H1 (cell line): ENCODE results near the gene ARHGEF3. TPM values are rescaled to one million over a fixed set of nuclear protein-coding genes. Genes with fewer than 3 reads are reported as not detected.

ENCODE experiments used
- BCL11A ChIP-seq, 2 experiments: IDR thresholded peaks; one replicate each; pipeline ENCODE4 v1.6.1; 2011; ENCODE audit warnings: low read depth in 2 of 2, low read length in 2 of 2, mild to moderate bottlenecking in 2 of 2
- BRCA1 ChIP-seq: IDR thresholded peaks from 2 replicates; pipeline ENCODE4 v1.6.1; 2012; ENCODE audit warnings: low read depth, low read length, improper control_type of control experiment
- CBX5 ChIP-seq: fragments of 300-800, 300-1000 bp; sonication (generic); IDR thresholded peaks from 2 replicates; pipeline ENCODE4 v1.7.1; 2016; ENCODE audit warnings: antibody characterized with exemption, low read length, low read depth
- CBX8 ChIP-seq: fragments of 300-800, 300-1000 bp; sonication (generic); IDR thresholded peaks from 2 replicates; pipeline ENCODE4 v1.7.1; 2016; ENCODE audit warnings: low read depth, low read length, borderline replicate concordance
- CHD1 ChIP-seq: IDR thresholded peaks from 2 replicates; pipeline ENCODE4 v1.6.1; 2012; ENCODE audit warnings: low read depth, low read length, improper control_type of control experiment
- CHD7 ChIP-seq: fragments of 300-600 bp; sonication (generic); IDR thresholded peaks from 2 replicates; pipeline ENCODE4 v1.7.1; 2012; ENCODE audit warnings: low read length, moderate library complexity, mild to moderate bottlenecking, inconsistent platforms; ENCODE audit not compliant: insufficient replicate concordance
- KDM1A ChIP-seq: fragments of 200-600, 300-600 bp; sonication (generic); IDR thresholded peaks from 2 replicates; pipeline ENCODE4 v1.7.1; 2016; ENCODE audit warnings: mild to moderate bottlenecking, low read length, borderline replicate concordance
- NRF1 ChIP-seq: IDR thresholded peaks from 2 replicates; pipeline ENCODE4 v1.6.1; 2011; ENCODE audit warnings: mild to moderate bottlenecking, low read depth, low read length, improper control_type of control experiment
- RFX5 ChIP-seq: IDR thresholded peaks from 2 replicates; pipeline ENCODE4 v1.6.1; 2011; ENCODE audit warnings: low read depth, low read length, improper control_type of control experiment, borderline replicate concordance
- SUZ12 ChIP-seq: fragments of 200-600 bp; sonication (generic); IDR thresholded peaks from 2 replicates; pipeline ENCODE4 v1.6.1; 2012; ENCODE audit warnings: mild to moderate bottlenecking, inconsistent platforms, low read length, moderate library complexity, mixed read lengths
- TEAD4 ChIP-seq: IDR thresholded peaks from 2 replicates; pipeline ENCODE4 v1.6.1; 2012; ENCODE audit warnings: low read depth, low read length, inconsistent platforms, mixed read lengths
- polyA plus RNA-seq, 7 experiments: library from polyadenylated mRNA; depleted of rRNA in 3 of 7; stranded (reverse) in 5 of 7; unstranded in 2 of 7; fragments of >200 nt in 5 of 7; fragments of 200-250 nt in 2 of 7; gene quantifications; 1 replicate in 5 of 7; 2 replicates in 1 of 7; 4 replicates in 1 of 7; pipeline versions ENCODE4 v1.2.1 to v1.2.3, GENCODE V29; 2011 to 2013; ENCODE audit warnings: missing spikeins in 2 of 7, mixed read lengths in 2 of 7
- total RNA-seq: library from RNA; stranded (reverse); fragmentation: NEBNext Ultra II Directional; extraction: Animal tissue kit (Norgen Biotek cat#: 25700); gene quantifications from 2 replicates; pipeline ENCODE4 v1.2.1, GENCODE V29; 2021

ARHGEF3 gene
- total and polyA plus RNA-seq, 2 of the 8 experiments (the other 6 are each of a cell fraction or from before 2014, with no cell fraction given), result 2.8 to 6.0 TPM

GRCh38 chr3:56762718-56763117 is 39.0 kb downstream of the ARHGEF3 start (continued):
- no peak for TF ChIP-seq CHD7
- no peak for TF ChIP-seq NRF1
- no peak for TF ChIP-seq CBX8
- no peak for TF ChIP-seq CHD1
- TF ChIP-seq KDM1A, result no peak
- TF ChIP-seq SUZ12, result no peak
- TF ChIP-seq RFX5, result no peak
- no peak for TF ChIP-seq CBX5
- TF ChIP-seq BRCA1, result no peak
- TF ChIP-seq TEAD4, result no peak
- no peak for TF ChIP-seq BCL11A (IDR thresholded peaks at IDR 0.05; ENCODE audit: low read depth in 2 of 2, low read length in 2 of 2)
